Calu3 (cell line): Measurements from ENCODE around the gene SPINK8. TPM values are rescaled to one million over a fixed set of nuclear protein-coding genes. Genes with fewer than 3 reads are reported as not detected.
A peak's percentile ranks its signal among the peaks of the same experiment; 100 is the strongest.

ENCODE experiments used
- BruUV-seq: library from RNA; stranded (reverse); fragments of 400-500 nt; replicated peaks from 2 replicates; lab custom pipeline; 2021; lab: Mats Ljungman, UMichigan
- CTCF ChIA-PET: fragments of 300-600 bp; sonication (Branson Sonifier 250); formaldehyde crosslinking; loops from one replicate; lab custom pipeline; 2022; ENCODE audit warnings: antibody characterized with exemption; lab: Charles Lee
- DNase-seq: peaks from one replicate; pipeline ENCODE4 v3.0.0; 2022
- H3K27ac Mint-ChIP-seq: one replicate; pipeline ENCODE4 v1.8.0; 2022; ENCODE audit warnings: mixed read lengths; ENCODE audit not compliant: unreplicated experiment
- H3K27me3 Mint-ChIP-seq: one replicate; pipeline ENCODE4 v1.8.0; 2022; ENCODE audit warnings: mixed read lengths; ENCODE audit not compliant: unreplicated experiment
- H3K36me3 Mint-ChIP-seq: one replicate; pipeline ENCODE4 v1.8.0; 2022; ENCODE audit warnings: mild to moderate bottlenecking, moderate library complexity, mixed read lengths; ENCODE audit not compliant: insufficient read depth, unreplicated experiment
- H3K4me1 Mint-ChIP-seq: one replicate; pipeline ENCODE4 v1.8.0; 2022; ENCODE audit warnings: mild to moderate bottlenecking, low read depth, mixed read lengths; ENCODE audit not compliant: unreplicated experiment
- H3K4me3 Mint-ChIP-seq: one replicate; pipeline ENCODE4 v1.8.0; 2022; ENCODE audit warnings: mild to moderate bottlenecking, low read depth, moderate library complexity, mixed read lengths; ENCODE audit not compliant: unreplicated experiment
- H3K9me3 Mint-ChIP-seq: one replicate; pipeline ENCODE4 v1.8.0; 2022; ENCODE audit warnings: low read depth, mixed read lengths; ENCODE audit not compliant: unreplicated experiment
- CTCF ChIP-seq: fragments of 200-600 bp; IDR thresholded peaks from one replicate; pipeline ENCODE4 v1.8.0; 2022; ENCODE audit warnings: antibody characterized with exemption; ENCODE audit not compliant: unreplicated experiment
- intact Hi-C: fragments of 100-400 bp; cut with micrococcal nuclease; formaldehyde crosslinking; loops from one replicate; pipeline ENCODE4 v1.10.0; 2022; ENCODE audit not compliant: unreplicated experiment
- total RNA-seq: library from RNA; stranded (reverse); gene quantifications from 2 replicates; pipeline ENCODE4 v1.2.3, GENCODE V29; 2022

Gene SPINK8
- total RNA-seq, 1 experiment from 2014 or later, result not detected

GRCh38 chr3:48370333-48370713 is 36.9 kb upstream of the SPINK8 start:
- CTCF ChIA-PET, result interaction anchor here (0.6 kb wide), 1 partner anchor 151 kb away, joined by 3 read pairs; no protein-coding TSS in a partner anchor
- no TSS peak for BruUV-seq
- no peak for DNase-seq
- H3K4me1 Mint-ChIP-seq, result no peaks in the 10 kb centered on the region
- no peak overlapping the region for H3K4me3 Mint-ChIP-seq
- H3K27me3 Mint-ChIP-seq, result peaks cover 2% of the 10 kb centered on the region
- H3K9me3 Mint-ChIP-seq, result no peaks in the 10 kb centered on the region
- H3K36me3 Mint-ChIP-seq, result no peaks in the 10 kb centered on the region
- H3K27ac Mint-ChIP-seq, result no peak overlapping the region
- no peak for TF ChIP-seq CTCF
- intact Hi-C loops, result no loop called here

- H3K4me1 Mint-ChIP-seq, result no peaks in the 10 kb centered on the region
- TF ChIP-seq CTCF, result no peak
- H3K27me3 Mint-ChIP-seq, result peaks cover 7% of the 10 kb centered on the region
- intact Hi-C loops, result no loop called here
- no peak for DNase-seq
- no peaks in the 10 kb centered on the region for H3K9me3 Mint-ChIP-seq
- H3K27ac Mint-ChIP-seq, result no peak overlapping the region
- H3K4me3 Mint-ChIP-seq, result no peak overlapping the region
- H3K36me3 Mint-ChIP-seq, result no peaks in the 10 kb centered on the region
- BruUV-seq, result no TSS peak
- CTCF ChIA-PET, result no interaction called here
Measured at GRCh38 chr3:48369693-48370332, 36.4 kb upstream of the SPINK8 start.

GRCh38 chr3:48367201-48367600 is 33.7 kb upstream of the SPINK8 start:
- H3K4me1 Mint-ChIP-seq, result no peaks in the 10 kb centered on the region
- H3K9me3 Mint-ChIP-seq, result no peaks in the 10 kb centered on the region
- intact Hi-C loops, result no loop called here
- H3K27ac Mint-ChIP-seq, result no peak overlapping the region
- no TSS peak for BruUV-seq
- H3K36me3 Mint-ChIP-seq, result no peaks in the 10 kb centered on the region
- TF ChIP-seq CTCF, result no peak
- H3K4me3 Mint-ChIP-seq, result no peak overlapping the region
- peak; percentile 29 for DNase-seq
- peaks cover 13% of the 10 kb centered on the region for H3K27me3 Mint-ChIP-seq
- CTCF ChIA-PET, result interaction anchor here (0.6 to 1.2 kb wide), 6 partner anchors 8 to 1244 kb away, joined by 3 to 6 read pairs (median 3); no protein-coding TSS in a partner anchor

- DNase-seq, result no peak
- no peak overlapping the region for H3K27ac Mint-ChIP-seq
- CTCF ChIA-PET, result no interaction called here
- H3K27me3 Mint-ChIP-seq, result peaks cover 26% of the 10 kb centered on the region
- no peak overlapping the region for H3K4me3 Mint-ChIP-seq
- H3K9me3 Mint-ChIP-seq, result no peaks in the 10 kb centered on the region
- no peak for TF ChIP-seq CTCF
- H3K36me3 Mint-ChIP-seq, result no peaks in the 10 kb centered on the region
- no TSS peak for BruUV-seq
- H3K4me1 Mint-ChIP-seq, result no peaks in the 10 kb centered on the region
- intact Hi-C loops, result no loop called here
Measured at GRCh38 chr3:48364840-48365239, 31.4 kb upstream of the SPINK8 start.
